ENCODE data around the gene KLHL15. TPM values are rescaled to one million over a fixed set of nuclear protein-coding genes. Genes with fewer than 3 reads are reported as not detected.

KLHL15 gene
- total RNA-seq, 2 donors from 2014 or later: 4.7 to 64.6 TPM

GRCh38 chrX:24005028-24005427 lies 22.0 kb downstream of the KLHL15 start:
- no peak overlapping the region for H3K4me3 ChIP-seq
- intact Hi-C loops (cut with DNase I): no loop called here
- no peak for TF ChIP-seq POLR2AphosphoS5 (IDR thresholded peaks at IDR 0.05)
- no peak for TF ChIP-seq CTCF (IDR thresholded peaks at IDR 0.05)
- no peak for TF ChIP-seq POLR2A (IDR thresholded peaks at IDR 0.05)
- 40% methylated on average over 1 of the region's 1 CpG for whole genome bisulfite sequencing
- no peak for DNase-seq (ENCODE audit: low spot score)
- no peak overlapping the region for H3K27ac ChIP-seq
- H3K27me3 ChIP-seq (replicated peaks; ENCODE audit: insufficient read depth): no peaks in the 10 kb centered on the region
- no peaks in the 10 kb centered on the region for H3K9me3 ChIP-seq
- H3K4me1 ChIP-seq (replicated peaks): no peaks in the 10 kb centered on the region
- no peaks in the 10 kb centered on the region for H3K36me3 ChIP-seq

- Histone ChIP-seq H3K27me3 (replicated peaks; ENCODE audit: insufficient read depth) (no peaks in the 10 kb centered on the region), H3K9me3 (no peaks in the 10 kb centered on the region), H3K36me3 (no peaks in the 10 kb centered on the region), H3K4me3 (no peak overlapping the region), H3K4me1 (replicated peaks) (no peaks in the 10 kb centered on the region), H3K27ac (no peak overlapping the region)
- intact Hi-C loops (cut with DNase I): no loop called here
- no peak for TF ChIP-seq POLR2A (IDR thresholded peaks at IDR 0.05)
- no peak for TF ChIP-seq CTCF (IDR thresholded peaks at IDR 0.05)
- TF ChIP-seq POLR2AphosphoS5 (IDR thresholded peaks at IDR 0.05): no peak
- no peak for DNase-seq (ENCODE audit: low spot score)
- WGBS: 42% methylated on average over 2 of the region's 2 CpGs
Observed at GRCh38 chrX:24002792-24003191, 24.2 kb downstream of the KLHL15 start.

GRCh38 chrX:24002167-24002566 lies 24.8 kb downstream of the KLHL15 start:
- WGBS: 100% methylated on average over 1 of the region's 1 CpG
- no peak for DNase-seq (ENCODE audit: low spot score)
- Histone ChIP-seq H3K27ac (no peak overlapping the region), H3K36me3 (no peaks in the 10 kb centered on the region), H3K27me3 (replicated peaks; ENCODE audit: insufficient read depth) (no peaks in the 10 kb centered on the region), H3K9me3 (no peaks in the 10 kb centered on the region), H3K4me1 (replicated peaks) (no peaks in the 10 kb centered on the region), H3K4me3 (no peak overlapping the region)
- TF ChIP-seq POLR2AphosphoS5 (IDR thresholded peaks at IDR 0.05) (no peak), POLR2A (IDR thresholded peaks at IDR 0.05) (no peak), CTCF (IDR thresholded peaks at IDR 0.05) (no peak)
- intact Hi-C loops (cut with DNase I): no loop called here

- H3K4me3 ChIP-seq: no peak overlapping the region
- no peak for DNase-seq (ENCODE audit: low spot score)
- no peaks in the 10 kb centered on the region for H3K27me3 ChIP-seq (replicated peaks; ENCODE audit: insufficient read depth)
- TF ChIP-seq POLR2A (IDR thresholded peaks at IDR 0.05): no peak
- no peak for TF ChIP-seq CTCF (IDR thresholded peaks at IDR 0.05)
- no peak for TF ChIP-seq POLR2AphosphoS5 (IDR thresholded peaks at IDR 0.05)
- intact Hi-C loops (cut with DNase I): no loop called here
- 96% methylated on average over 5 of the region's 5 CpGs for WGBS
- H3K4me1 ChIP-seq (replicated peaks): no peaks in the 10 kb centered on the region
- no peak overlapping the region for H3K27ac ChIP-seq
- H3K36me3 ChIP-seq: no peaks in the 10 kb centered on the region
- H3K9me3 ChIP-seq: no peaks in the 10 kb centered on the region
Observed at GRCh38 chrX:23999671-24000070, 27.3 kb downstream of the KLHL15 start.

- no peaks in the 10 kb centered on the region for H3K4me1 ChIP-seq (replicated peaks)
- no peak overlapping the region for H3K4me3 ChIP-seq
- 88% methylated on average over 3 of the region's 3 CpGs for WGBS
- intact Hi-C loops (cut with DNase I): no loop called here
- no peaks in the 10 kb centered on the region for H3K9me3 ChIP-seq
- TF ChIP-seq CTCF (IDR thresholded peaks at IDR 0.05): no peak
- TF ChIP-seq POLR2AphosphoS5 (IDR thresholded peaks at IDR 0.05): no peak
- TF ChIP-seq POLR2A (IDR thresholded peaks at IDR 0.05): no peak
- H3K36me3 ChIP-seq: no peaks in the 10 kb centered on the region
- DNase-seq (ENCODE audit: low spot score): no peak
- no peak overlapping the region for H3K27ac ChIP-seq
- H3K27me3 ChIP-seq (replicated peaks; ENCODE audit: insufficient read depth): no peaks in the 10 kb centered on the region
Observed at GRCh38 chrX:23993012-23993633, 33.9 kb downstream of the KLHL15 start.
